ENCODE data around the gene UBE2G2.

UBE2G2 gene

DNA sequence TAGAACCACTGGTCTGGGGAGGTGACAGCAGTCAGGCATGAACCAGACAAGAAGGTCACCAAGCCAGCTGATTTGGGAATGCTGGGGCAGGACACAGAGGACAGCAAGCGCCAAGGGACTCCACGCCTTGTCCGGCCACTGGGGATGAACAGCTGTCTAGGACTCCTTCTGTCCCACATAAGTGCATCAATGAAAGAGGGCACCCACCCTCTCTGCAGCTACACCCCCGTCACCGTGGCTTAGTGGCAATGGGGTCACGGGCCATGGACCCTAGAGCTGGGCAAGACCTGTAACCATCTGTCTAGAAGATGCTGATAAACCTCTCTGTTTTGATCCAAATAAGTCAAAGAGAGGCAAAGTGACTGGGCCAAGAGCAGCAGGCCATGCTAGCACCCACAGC, 16.8 kb downstream of the UBE2G2 start:
- no peak for DNase-seq

DNA sequence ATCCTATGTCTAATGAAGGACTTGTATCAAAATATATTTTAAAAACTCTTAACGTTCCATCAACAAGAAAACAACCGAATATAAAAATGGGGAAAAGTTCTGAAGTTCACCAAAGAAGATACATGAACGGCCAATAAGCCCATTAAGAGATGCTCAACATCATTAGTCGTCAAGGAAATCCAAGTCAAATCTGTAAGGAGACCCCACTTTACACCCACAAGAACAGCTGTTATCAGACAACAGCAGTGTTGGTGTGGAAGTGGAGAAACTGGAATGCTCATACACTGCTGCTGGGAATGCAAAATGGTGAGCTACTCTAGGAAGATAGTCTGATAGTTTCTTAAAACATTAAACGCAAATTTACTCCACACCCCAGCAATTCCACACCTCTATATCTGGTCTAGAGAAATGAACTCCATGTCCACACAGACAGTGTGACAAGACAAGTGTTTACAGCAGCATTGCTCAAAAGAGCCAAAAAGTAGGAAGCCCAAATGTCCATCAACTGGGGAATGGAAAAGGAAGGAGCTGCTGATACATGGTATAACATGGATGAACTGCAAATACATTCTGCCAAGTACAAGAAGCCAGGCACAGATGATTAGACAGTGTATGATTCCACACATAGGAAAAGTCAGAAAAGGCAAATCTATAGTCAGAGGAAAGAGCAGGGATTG, 18.5 kb downstream of the UBE2G2 start:
- DNase-seq = no peak

GRCh38 chr21:44780767-44781459, 20.7 kb downstream of the UBE2G2 start:
- no peak for DNase-seq

DNA sequence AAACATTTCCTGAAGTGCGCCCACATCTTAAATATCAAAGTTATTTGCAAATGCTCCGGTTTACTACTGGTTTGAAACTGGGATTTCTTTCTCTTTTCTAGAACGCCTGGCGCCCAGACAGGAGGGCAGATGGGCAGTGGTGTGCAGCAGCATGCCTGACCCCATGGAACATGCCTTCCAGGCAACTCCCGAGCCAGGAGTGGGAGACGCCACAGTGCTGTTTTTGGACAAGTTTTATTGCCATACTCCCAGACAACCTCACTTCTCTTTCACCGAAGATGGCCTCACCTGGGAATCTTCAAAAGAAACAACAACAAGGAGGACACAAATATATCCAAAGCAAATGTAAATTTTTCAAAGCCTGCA, 21.5 kb downstream of the UBE2G2 start:
- no peak for DNase-seq

DNA sequence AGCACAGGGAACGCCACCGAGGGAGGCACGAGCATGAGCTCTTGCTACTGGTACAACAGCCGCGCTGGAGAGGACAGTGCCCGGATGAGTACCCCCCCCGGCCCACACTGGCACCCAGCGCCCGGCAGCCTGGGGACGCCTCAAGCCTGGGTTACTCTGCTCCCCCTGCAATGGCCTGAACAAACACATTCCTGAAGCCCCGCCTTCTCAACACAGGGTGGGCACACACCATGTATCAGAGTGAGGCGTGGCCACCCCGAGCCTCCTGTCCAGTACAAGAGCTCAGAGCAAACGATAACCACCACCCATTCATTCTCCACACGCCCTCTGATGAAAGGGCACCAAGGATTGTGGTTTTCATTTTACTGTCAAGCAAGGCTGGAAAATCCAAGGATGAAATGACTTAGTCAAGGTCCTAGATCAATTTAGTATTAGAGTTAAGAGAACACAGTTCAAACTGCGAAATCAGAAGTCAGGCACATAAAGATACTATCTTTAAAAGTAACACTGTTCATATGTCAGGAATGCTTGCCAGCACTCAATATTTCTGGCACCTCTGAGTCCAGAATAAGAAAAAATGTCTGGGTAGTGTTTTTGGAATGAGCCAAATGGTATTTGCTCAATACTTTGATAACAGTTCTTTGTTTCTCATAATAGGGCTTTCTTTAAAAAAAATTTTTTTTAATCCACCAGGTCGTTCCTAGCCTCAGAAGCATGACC, 22.0 kb downstream of the UBE2G2 start:
- no peak for DNase-seq

- no peak for DNase-seq
These were observed 22.6 kb downstream of the UBE2G2 start for GRCh38 chr21:44778983-44779382.

DNA sequence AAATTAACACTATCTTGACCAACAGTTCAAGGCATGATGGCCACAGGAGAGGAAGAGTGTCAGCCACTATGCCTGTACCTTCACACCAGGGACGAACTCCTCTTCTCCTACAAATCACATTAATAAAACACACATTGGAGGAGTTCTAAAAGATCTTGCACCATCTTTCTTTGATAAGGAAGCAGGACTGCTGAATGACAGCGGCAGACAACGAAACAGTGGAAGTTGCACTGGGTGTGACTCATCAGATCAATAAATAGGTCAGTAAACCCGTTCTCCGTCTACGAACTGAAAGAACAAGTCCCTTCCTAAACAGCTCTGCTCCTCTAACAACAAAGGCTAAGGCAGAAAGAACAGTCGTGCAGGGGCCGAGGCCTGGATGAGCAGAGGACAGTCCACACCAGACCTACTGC, 23.1 kb downstream of the UBE2G2 start:
- no peak for DNase-seq

DNA sequence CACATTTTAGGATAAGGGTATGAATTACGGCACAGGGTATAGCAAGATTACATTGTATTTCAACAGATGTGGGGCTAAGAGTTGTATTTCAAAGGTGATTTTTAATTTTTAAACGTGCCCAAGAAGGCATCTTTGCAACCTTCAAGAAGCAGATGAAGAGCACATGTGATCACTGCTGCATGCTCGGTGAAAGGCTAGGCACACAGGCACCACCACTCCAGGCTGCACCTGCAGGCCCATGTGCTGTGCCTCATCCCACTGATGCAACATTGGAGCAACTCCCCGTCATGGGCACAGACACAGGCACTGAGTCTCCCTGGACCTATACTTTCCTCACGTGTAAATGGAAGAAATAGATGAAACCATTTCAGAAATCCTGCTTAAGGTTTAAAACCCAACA, 23.5 kb downstream of the UBE2G2 start:
- no peak for DNase-seq

DNA sequence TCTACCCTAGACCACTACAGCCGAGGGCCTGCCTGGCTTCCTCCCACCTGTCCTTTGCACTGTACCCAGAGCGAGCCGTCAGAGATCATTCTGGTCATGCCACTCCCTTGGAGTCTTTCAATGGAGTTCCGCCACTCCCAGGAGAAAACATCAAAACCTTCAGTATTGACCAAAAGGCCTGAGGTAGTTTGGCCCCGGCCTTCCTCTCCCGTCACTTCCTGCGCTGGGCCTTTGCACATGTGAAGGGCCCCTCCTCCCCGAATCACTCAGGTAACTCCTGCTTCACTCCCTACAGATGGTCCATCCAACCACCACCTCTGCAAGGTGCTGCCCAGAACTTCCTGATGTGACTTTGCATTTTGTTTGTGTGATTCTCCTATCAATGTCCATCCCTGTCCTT, 26.6 kb downstream of the UBE2G2 start:
- DNase-seq = no peak

GRCh38 chr21:44773291-44773932, 28.2 kb downstream of the UBE2G2 start:
- no peak for DNase-seq

DNA sequence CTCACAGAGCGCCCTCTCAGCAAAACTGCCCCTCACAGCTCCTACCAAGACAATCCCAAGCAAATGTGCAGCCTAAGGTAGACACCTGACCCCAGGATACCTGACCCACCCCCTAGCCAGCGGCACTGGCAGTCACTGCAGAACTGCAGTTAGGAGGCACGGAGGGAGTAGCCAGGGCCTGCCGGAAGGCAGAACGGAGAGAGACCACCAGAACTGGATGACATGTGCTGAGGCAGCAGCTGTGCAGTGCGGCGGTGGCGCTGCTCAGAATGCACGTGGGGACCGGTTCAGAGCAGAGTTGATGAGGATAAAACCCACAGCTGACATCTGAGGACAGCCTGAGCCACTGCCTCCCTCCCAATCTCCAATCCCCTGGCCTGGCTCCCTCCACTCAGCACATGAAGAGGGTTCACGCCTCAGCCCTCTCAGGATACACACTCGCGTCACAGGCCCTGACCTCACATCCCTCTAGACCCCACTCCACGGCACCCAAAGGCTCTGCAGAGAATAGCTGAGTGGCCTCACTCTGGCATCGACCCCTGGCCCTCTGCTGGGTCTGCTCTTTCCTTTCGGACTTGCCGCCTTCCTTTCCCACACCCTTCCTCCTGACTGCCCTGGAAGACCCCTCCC, 29.6 kb downstream of the UBE2G2 start:
- DNase-seq = no peak

GRCh38 chr21:44767834-44768831, 33.5 kb downstream of the UBE2G2 start:
- no peak for DNase-seq

- DNase-seq = no peak
These were observed 34.7 kb downstream of the UBE2G2 start for GRCh38 chr21:44766818-44767354.

DNA sequence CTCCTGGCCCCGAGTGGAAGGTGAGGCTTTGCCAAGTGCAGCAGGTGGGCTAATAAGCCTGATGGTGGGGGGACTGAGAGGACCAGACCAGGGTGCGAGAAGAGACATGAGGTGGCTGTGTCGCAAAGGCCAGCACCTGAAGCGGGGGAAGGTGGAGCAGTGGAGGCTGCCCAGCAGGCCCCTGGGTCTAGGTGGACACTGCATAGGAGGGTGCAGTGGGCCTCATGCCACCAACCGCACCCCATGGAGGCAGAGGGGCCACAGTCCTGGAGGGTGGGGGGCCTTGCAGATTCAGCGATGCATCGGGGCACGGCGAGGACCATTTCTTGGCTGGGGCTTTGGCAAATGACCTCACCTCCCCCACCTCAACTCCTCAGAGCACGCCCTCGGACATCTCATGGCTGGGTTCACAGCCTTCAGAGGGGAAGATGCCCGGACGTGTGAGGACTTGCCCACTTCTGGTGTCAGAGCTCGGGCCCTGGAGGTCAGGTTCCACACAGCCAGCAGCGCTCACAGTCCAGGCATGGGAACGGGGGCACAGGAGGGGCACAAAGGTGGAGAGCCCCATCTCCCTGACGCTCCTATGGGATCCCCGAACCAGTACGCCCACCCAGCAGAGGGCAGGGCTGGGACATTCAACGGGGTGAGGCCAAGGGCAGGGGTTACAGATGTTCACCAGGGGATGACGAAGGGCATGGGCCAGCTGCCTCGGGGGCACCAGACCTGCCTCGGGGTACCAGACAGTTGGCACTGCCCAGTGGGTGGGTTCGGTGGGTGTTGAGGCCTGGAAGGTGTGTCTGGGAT, 35.4 kb downstream of the UBE2G2 start:
- no peak for DNase-seq

GRCh38 chr21:44765231-44766013, 36.2 kb downstream of the UBE2G2 start:
- no peak for DNase-seq

GRCh38 chr21:44764319-44765230, 37.0 kb downstream of the UBE2G2 start:
- no peak for DNase-seq

GRCh38 chr21:44763451-44764318, 37.9 kb downstream of the UBE2G2 start:
- no peak for DNase-seq

GRCh38 chr21:44763050-44763378, 38.6 kb downstream of the UBE2G2 start:
- no peak for DNase-seq
